GM23248 (cell line): Measurements from ENCODE around the gene ARL6IP5.

Experiments used
- EZH2 ChIP-seq: fragments of 200-600 bp; sonication (generic); IDR thresholded peaks from 2 replicates; pipeline ENCODE4 v1.6.1; 2018; ENCODE audit warnings: antibody characterized with exemption, mild to moderate bottlenecking; ENCODE audit not compliant: insufficient read depth, poor library complexity, severe bottlenecking
- EZH2phosphoT487 ChIP-seq: fragments of 200-600 bp; sonication (generic); IDR thresholded peaks from 2 replicates; pipeline ENCODE4 v1.6.1; 2018; ENCODE audit warnings: antibody characterized with exemption, moderate library complexity, mild to moderate bottlenecking, low read depth; ENCODE audit not compliant: insufficient read depth

DNA sequence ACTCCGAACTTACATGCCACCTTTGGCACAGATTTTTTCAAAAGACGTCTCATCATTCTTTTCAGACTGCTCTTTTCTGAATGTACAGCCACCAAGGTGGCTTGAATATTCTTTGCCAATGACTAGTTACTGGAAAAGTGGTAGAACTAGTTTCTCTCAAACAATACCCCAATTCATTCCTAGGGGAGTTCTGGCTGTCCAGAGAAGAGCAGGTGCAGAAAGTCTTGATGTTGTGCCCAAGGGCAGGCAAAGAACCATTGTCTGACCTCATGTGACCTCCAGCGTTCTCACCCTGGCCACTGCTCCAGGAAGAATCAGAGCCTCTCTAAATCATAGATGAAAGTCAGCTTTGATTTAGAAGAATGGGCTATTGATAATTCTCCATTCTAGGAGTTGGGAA, 32.2 kb downstream of the ARL6IP5 start:
- TF ChIP-seq EZH2phosphoT487 (no peak), EZH2 (no peak)
